Measurements from ENCODE around the gene CFAP20.
"Not testable (repeated sequence)": the region's sequence is repeated elsewhere in the genome, so short reads cannot be mapped to it uniquely, and the experiment has no call there.

CFAP20 gene

DNA sequence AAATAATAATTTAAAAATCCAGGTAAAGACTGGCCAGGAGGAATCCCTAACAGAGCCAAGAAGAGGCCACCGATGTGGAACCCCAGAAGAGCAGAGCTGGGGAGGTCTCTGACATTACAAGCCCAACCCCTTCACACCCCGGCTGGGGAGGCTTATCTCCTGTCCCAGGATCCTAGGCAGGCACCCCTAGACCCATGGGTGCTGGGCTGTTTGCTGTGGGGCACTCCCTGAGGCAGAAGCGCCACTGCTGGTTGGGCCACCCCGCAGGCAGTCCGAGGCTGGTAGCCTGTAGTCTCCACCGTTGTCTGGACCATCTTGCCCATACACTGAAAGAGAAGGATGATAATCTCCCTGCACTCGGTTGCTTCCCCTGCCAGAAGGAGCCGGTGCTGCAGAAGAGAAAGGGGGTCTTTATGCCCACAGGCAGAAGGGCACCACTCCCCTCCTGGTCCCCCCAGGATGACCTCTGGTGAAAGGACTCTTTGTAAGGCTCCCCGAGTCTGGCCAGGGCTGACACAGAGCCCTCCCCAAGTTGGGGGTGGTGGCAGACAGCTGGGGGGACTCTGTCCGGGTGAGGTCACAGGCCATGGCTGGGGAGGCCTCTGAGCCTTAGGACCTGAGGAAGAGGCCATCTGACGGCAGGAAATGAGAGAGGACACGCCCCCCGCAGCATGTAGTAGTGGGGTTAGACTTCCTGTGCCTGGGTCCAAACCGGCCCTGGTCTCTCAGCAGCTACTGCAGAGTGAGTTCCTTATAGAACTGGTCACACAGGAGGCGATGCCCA, 34.2 kb downstream of the CFAP20 start:
- DNase-seq = no peak

DNA sequence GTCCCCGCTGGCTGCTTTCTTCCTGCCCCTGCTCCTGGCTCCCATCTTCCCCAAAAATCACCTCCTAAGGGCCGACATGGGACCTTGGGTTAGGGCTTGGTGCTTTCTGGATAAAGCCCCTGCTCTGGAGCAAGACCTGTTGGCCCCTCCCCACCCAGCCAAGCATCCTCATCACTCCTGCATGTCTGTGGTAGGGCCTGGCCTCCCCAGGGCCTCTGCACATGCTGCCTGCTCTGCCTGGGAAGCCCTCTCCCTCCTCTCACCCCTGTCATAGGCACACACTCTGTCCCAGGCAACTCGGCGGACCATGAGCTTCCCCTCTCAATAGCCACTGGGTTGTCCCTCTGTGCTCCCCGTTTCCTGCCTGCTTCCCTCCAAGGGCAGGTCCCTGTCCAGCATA, 35.2 kb downstream of the CFAP20 start:
- DNase-seq = no peak

DNA sequence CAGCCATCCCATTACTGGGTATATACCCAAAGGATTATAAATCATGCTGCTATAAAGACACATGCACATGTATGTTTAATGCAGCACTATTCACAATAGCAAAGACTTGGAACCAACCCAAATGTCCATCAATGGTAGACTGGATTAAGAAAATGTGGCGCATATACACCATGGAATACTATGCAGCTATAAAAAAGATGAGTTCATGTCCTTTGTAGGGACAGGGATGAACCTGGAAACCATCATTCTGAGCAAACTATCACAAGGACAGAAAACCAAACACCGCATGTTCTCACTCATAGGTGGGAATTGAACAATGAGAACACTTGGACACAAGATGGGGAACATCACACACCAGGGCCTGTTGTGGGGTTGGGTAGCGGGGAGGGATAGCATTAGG, 38.8 kb downstream of the CFAP20 start:
- not testable (repeated sequence) for DNase-seq

DNA sequence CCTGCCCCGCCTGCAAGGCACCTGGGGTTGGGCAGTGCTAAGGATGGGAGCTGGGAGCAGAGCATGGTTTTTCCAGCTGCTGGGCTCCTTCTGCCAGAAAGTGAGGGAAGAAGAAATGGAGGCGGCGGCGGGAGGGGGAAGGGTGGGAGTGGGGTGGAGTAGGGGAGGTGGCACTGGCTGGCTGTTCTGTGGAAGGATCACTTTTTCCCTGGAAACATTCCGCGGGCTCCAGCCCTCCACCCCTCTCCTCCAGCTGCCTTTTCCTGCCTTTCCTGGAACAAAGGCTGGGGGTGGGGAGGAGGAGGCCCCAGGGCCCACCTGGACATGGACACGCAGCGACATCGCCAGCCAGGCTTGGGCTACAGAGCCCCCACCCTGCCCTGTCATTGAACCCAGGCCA, 41.1 kb downstream of the CFAP20 start:
- no peak for DNase-seq

DNA sequence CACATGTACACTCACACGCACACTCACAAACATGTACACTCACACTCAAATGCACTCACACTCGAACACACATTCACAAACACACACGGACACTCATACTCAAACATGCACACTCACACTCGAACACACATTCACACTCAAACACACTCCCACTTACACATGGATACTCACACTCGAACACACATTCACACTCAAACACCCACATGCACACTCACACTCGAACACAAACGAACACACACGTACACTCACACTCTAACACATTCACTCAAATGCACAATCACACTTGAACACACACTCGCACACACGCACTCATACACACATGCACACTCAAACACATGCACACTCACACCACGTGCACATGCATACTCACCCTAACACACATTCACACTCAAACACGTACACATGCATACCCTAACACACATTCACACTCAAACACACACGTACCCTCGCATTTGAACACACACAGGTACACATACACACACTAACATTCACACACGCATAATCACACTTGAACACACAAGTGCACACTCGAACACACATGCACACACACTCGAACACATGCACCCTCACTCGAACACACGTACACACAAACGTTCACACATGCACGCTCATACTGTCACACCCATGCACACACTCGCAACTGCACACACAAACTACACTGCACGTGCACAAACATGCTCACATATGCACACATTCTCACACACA, 41.8 kb downstream of the CFAP20 start:
- no peak for DNase-seq

DNA sequence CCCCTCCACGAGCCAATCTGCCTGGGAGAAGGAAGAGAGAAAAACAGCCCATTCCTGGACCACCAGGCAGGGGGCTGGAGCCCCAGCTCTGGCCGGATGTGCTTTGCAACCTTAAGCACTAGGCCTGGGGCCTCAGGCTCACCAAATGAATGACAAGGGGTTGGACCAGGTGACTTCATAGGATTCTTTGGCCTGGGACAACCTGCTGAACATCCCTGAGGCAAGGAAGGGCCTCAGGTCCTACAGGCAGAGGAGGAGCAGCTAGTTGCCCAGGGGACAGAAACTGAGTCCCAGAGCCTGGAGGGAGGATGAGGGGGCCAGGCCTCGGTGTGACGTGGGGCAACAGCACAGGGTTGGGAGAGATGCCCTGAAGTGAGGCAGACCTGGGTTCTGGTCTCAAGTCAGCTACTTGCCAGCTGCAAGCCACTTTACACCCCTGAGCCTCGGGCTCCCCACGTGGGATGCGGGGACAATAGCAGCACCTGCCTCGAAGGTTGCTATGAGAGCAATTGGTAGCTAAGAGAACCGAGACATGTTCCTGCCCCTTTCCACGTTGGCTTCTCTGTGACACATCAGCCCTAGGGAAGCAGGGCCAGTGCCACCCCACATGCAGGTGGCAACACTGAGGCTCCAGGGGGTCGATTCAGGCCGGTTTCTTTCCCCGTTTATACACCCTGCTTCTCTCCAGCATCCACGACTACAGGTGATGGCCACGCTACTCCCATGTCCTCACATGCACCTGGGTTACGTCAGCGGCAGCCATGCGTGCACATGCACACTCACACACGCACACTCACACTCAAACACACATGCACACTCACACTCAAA, 42.6 kb downstream of the CFAP20 start:
- no peak for DNase-seq

DNA sequence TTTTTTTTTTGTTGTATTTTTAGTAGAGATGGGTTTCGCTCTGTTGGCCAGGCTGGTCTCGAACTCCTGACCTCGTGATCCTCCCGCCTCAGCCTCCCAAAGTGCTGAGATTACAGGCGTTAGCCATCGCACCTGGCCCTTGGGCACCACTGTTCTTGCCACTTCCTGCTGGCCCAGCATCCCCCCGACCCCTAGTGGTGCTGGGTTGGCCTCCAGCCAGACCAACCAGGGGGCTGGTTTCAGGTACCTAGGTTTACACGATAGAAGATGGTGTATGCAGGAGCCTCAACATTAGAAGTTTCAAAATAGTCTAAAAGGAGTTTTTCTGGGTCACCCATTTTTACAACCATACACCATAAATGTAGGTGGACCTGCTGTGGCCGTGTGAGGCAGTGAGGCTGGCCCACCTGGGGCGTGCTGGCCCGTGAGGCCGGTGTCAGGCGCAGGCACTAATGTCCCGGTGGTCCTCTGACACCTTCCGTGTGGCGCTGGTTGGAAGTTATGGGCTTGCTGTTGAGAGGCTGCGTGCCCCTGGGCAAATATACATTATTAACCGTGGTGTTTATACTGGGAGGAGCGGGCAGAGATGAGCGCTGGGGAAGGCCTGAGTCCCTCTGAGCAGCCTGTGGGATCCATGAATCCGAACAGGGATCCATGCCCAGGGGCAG, 43.5 kb downstream of the CFAP20 start:
- DNase-seq = no peak

DNA sequence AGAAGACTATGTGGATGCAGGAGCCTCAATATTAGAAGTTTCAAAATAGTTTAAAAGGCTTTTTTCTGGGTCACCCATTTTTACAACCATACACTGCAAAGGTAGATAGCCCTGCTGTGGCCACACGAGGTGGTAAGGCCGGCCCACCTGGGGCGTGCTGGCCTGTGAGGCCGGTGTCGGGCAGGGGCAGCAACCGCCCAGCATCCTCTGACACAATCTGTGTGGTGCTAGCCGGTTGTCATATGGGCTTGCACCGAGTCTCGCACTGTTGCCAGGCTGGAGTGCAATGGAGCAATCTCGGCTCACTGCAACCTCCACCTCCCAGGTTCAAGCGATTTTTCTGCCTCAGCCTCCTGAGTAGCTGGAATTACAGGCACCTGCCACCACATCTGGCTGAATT, 44.0 kb downstream of the CFAP20 start:
- DNase-seq = no peak

DNA sequence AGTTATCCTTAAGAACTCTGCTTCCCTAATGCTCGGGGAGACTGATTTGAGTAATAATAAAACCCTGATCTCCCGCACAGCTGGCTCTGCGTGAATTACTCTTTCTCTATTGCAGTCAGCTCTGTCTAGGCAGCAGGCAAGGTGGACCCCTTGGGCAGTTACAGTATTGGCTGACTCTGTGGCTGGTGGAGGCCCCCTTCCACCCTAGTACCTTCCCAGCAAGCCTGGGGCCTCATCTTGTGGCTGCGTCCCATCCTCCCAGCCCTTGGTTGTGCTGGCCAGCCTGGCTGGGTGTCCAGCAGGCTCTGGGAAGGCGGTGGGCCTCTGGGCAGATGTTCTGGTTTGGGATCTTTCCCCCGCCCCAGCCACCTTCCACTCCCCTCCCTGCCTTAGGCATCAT, 44.5 kb downstream of the CFAP20 start:
- no peak for DNase-seq

DNA sequence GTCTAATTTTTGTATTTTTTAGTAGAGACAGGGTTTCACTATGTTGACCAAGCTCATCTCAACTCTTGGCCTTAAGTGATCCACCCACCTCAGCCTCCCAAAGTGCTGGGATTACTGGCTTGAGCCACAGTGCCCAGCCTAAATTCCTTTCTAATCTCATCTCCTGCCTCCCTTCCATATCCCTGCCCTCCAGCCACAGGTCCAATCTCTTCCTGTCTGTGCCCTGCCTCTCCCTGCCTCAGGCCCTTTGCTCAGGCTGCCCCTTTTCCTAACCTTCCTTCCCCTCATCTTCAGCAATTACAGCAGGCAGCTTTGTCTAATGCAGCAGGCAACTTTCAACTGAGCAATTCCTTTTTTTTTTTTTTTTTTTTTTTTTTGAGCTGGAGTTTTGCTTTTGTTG, 46.8 kb downstream of the CFAP20 start:
- DNase-seq = no peak

DNA sequence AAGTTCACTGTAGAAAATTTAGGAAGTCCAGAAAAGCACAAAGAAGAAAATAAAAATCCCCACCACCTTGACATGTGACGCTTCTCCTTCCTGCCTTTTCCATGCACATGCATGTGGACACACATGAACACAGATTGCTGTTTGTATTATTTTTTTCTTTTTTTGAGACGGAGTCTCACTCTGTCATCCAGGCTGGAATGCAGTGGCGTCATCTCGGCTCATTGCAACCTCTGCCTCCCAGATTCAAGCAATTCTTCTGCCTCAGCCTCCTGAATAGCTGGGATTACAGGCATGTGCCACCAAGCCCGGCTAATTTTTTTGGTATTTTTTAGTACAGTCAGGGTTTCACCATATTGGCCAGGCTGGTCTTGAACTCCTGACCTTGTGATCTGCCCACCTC, 48.5 kb downstream of the CFAP20 start:
- not testable (repeated sequence) for DNase-seq

DNA sequence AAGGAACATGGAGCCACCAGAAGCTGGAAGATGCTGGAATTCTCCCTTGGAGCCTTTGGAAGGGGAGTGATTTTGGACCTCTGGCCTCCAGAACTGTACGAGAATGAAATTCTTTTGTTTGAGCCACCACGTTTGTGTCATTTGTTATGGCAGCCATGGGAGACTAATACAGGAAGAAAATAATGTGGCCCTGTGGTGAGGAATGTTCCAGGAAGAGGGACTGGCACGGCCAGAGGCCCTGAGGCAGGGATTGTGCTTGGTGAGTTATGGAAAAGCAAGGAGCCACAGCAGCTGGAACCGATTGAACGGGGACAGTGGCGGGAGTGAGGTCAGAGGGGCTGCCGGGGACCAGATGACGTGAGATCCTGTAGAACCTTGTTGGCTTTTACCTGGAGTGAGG, 51.4 kb downstream of the CFAP20 start:
- DNase-seq = no peak

DNA sequence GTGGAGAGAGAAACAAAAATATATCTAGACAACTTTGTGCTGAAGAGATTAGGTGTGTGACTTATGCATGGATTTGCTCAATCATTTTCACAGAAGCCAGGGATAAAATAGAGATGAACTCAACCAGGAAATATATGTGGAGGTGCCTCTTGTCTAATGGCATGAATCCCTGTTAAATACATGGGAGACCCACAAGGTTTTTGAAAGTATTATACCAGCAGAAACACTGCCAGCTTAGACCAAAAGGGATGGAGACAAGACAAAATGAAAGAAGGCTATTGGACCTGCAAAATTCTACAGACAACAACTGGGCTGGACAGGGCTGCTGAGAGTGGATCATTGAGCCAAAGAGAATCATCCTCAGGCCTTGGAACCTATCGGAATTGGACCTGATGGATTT, 52.7 kb downstream of the CFAP20 start:
- no peak for DNase-seq

DNA sequence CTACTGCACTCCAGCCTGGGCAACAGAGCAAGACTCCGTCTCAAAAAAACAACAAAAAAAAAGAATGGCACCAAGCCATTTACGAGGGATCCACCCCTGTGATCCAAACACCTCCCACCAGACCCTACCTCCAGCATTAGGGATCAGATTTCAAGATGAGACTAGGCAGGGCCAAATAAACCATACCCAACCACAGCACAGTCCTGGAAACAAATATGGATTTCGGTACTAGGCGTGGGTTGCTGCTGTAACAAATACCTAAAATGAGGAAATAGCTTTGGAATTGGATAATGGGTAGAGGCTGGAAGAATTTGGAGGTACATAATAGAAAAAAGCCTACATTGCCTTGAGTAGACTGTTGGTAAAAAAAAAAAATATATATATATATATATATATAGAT, 54.5 kb downstream of the CFAP20 start:
- DNase-seq = no peak

DNA sequence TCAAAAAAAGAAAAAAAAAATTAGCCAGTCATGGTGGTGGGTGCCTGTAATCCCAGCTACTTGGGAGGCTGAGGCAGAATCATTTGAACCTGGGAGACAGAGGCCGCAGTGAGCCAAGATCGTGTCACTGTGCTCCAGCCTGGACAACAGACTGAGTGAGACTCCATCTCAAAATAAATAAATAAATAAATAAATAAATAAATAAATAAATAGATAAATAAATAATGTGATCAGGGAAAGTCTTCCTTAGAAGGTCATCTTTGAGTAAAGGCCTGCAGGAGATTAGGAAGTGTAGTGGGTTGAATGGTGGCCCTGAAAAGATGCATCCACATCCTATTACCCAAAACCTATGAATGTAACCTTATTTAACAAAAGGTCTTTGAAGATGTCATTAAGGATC, 56.1 kb downstream of the CFAP20 start:
- not testable (repeated sequence) for DNase-seq

DNA sequence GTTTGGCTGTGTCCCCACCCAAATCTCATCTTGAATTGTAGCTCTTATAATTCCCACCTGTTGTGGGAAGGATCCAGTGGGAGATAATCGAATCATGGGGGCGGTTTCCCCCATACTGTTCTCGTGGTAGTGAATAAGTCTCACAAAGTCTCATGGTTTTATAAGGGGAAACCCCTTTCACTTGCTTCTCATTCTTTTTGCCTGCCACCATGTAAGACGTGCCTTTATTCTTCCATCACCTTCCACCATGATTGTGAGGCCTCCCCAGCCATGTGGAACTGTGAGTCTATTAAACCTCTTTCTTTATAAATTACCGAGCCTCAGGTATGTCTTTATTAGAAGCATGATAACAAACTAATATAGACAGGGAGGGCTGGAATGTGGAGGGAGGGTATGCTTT, 57.0 kb downstream of the CFAP20 start:
- DNase-seq = not testable (repeated sequence)

DNA sequence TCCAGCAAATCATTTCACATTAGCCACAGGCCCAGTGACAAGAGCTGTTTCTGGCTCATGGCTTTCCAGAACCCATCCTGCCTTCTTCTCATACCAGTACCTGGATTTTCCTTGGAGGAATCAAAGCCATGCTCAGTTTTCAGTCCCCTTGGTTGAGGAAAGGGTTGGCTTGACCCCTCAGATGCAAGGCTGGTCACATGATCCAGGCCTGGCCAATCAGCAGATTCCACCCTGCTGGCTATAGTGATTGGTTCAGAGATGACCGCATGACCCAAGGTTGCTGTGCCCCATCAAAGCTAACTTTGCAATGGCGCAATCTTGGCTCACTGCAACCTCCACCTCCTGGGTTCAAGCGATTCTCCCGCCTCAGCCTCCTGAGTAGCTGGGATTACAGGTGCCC, 58.6 kb downstream of the CFAP20 start:
- no peak for DNase-seq
